Measurements from ENCODE around the gene HENMT1.

Gene HENMT1

DNA sequence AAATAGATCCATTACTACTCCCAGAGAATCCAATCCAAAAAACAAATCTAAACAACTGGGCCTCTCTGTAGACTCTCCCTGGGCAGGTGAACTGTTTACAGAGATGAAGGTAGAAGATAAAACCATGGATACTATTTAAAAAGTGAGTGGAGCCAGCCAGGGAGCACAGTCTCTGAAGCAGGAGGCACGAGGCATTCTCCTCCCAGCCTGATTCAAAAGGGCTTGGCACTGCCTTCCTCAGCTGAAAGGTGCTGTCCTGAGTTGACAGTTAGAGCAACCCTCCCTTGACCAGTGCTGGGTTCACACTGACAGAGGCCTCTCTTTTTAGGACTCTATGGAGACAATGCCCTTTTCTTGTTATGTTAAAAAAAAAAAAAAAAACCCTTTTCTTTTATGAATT, 36.8 kb downstream of the HENMT1 start:
- no peak overlapping the region for H3K27ac ChIP-seq (ENCODE audit: low read depth, low read length)
- H3K9ac ChIP-seq (ENCODE audit: low read length): no peak overlapping the region
- H3K4me1 ChIP-seq (ENCODE audit: control insufficient read depth, insufficient read depth, low read length): no peaks in the 10 kb centered on the region
- no peaks in the 10 kb centered on the region for H3K9me3 ChIP-seq (ENCODE audit: control insufficient read depth, insufficient read depth, low read depth, low read length)
- H3K27me3 ChIP-seq (ENCODE audit: control insufficient read depth, insufficient read depth, low read length): no peaks in the 10 kb centered on the region
- H3K4me3 ChIP-seq (ENCODE audit: low read depth, low read length): no peak overlapping the region
- peaks cover 16% of the 10 kb centered on the region for H3K36me3 ChIP-seq (ENCODE audit: control insufficient read depth, insufficient read depth, low read length)

DNA sequence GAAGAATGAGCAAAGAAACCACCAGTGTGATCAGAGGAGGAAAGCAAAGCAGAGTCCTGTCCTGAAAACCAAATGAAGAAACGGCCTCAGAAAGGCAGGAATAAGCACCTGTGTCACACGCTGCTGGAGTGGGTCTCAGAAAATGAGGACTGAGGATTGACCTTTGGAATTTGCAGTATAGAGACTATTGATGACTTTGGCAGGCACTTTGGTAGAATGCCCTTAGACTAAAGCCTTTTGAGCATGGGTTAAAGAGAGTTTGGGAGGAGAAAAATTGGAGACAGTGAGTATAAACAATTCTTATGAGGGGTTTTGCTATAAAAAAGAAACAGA, 43.2 kb downstream of the HENMT1 start:
- Histone ChIP-seq H3K27me3 (ENCODE audit: control insufficient read depth, insufficient read depth, low read length) (no peaks in the 10 kb centered on the region), H3K4me1 (ENCODE audit: control insufficient read depth, insufficient read depth, low read length) (no peaks in the 10 kb centered on the region), H3K4me3 (ENCODE audit: low read depth, low read length) (no peak overlapping the region), H3K9ac (ENCODE audit: low read length) (no peak overlapping the region), H3K9me3 (ENCODE audit: control insufficient read depth, insufficient read depth, low read depth, low read length) (no peaks in the 10 kb centered on the region), H3K27ac (ENCODE audit: low read depth, low read length) (no peak overlapping the region), H3K36me3 (ENCODE audit: control insufficient read depth, insufficient read depth, low read length) (peaks cover 4% of the 10 kb centered on the region)

DNA sequence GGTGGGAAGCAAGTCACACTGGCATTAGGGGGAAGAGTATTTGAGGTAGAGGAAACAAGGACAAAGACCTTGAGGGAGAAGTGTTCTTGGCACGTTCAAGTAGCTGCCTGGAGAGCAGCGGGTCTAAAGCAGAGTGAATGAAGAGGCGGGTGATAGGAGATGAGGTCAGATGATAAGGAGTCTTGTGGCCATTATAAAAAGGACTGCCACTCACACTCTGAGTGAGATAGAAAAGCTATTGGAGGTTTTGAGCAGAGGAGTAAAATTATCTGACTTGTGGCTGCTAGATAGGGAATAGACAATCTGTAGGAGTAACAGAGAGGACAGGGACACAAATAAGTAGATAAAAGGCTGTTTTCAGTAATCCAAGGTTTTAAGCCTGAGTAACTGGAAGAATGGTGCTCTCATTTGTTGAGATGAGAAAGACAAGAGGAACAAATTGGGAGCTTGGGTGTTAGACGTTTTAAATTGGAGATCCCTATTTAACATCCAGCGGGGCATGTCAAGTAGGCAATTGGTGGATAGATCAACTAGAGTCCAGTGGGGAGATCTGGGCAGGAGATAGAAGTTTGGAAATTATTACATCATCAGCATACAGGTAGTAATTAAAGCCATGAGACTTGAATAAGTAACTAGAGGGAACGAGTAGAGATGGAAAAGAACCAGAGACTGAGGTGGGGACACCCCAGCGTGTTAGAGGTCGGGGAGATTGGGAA, 43.7 kb downstream of the HENMT1 start:
- Histone ChIP-seq H3K9me3 (ENCODE audit: control insufficient read depth, insufficient read depth, low read depth, low read length) (no peaks in the 10 kb centered on the region), H3K4me3 (ENCODE audit: low read depth, low read length) (no peak overlapping the region), H3K36me3 (ENCODE audit: control insufficient read depth, insufficient read depth, low read length) (peaks cover 10% of the 10 kb centered on the region), H3K27ac (ENCODE audit: low read depth, low read length) (no peak overlapping the region), H3K9ac (ENCODE audit: low read length) (no peak overlapping the region), H3K27me3 (ENCODE audit: control insufficient read depth, insufficient read depth, low read length) (no peaks in the 10 kb centered on the region), H3K4me1 (ENCODE audit: control insufficient read depth, insufficient read depth, low read length) (no peaks in the 10 kb centered on the region)

DNA sequence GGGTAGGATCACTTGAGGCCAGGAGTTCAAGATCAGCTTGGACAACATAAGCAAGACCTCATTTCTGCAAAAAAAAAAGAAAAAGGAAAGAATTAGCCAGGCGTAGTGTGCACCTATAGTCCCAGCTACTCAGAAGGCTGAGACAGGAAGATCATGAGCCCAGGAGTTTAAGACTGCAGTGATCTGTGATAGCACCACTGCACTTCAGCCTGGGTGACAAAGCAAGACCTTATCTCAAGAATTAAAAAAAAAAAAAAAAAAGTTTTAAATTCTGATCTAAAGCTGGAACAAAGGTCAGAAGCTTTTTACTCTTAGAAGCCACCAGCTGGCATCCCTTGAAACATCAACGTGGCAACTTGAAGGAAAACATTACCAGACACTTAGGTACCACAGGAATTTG, 45.3 kb downstream of the HENMT1 start:
- no peak overlapping the region for H3K9ac ChIP-seq (ENCODE audit: low read length)
- peaks cover 12% of the 10 kb centered on the region for H3K36me3 ChIP-seq (ENCODE audit: control insufficient read depth, insufficient read depth, low read length)
- no peaks in the 10 kb centered on the region for H3K27me3 ChIP-seq (ENCODE audit: control insufficient read depth, insufficient read depth, low read length)
- H3K27ac ChIP-seq (ENCODE audit: low read depth, low read length): no peak overlapping the region
- no peak overlapping the region for H3K4me3 ChIP-seq (ENCODE audit: low read depth, low read length)
- H3K4me1 ChIP-seq (ENCODE audit: control insufficient read depth, insufficient read depth, low read length): no peaks in the 10 kb centered on the region
- no peaks in the 10 kb centered on the region for H3K9me3 ChIP-seq (ENCODE audit: control insufficient read depth, insufficient read depth, low read depth, low read length)

DNA sequence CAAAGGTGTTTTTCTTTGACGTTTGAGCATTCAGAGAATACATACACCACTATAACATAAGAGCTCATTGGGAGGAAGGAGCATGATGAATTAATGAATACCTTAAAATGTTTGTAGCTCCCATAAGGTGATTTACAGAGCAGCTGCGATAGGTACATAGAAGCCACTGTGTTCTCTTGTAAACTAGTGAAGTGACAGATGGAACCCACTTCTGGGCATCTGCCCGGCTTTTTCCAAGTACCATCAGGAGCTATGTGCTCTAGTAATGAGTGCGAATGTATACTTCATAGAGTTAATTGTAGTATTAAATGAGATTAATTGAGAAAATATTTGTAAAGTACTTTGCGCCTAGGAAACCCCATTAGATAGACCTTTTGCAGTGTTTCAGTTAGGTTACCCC, 48.4 kb downstream of the HENMT1 start:
- no peak overlapping the region for H3K9ac ChIP-seq (ENCODE audit: low read length)
- peaks cover 21% of the 10 kb centered on the region for H3K36me3 ChIP-seq (ENCODE audit: control insufficient read depth, insufficient read depth, low read length)
- H3K27me3 ChIP-seq (ENCODE audit: control insufficient read depth, insufficient read depth, low read length): no peaks in the 10 kb centered on the region

DNA sequence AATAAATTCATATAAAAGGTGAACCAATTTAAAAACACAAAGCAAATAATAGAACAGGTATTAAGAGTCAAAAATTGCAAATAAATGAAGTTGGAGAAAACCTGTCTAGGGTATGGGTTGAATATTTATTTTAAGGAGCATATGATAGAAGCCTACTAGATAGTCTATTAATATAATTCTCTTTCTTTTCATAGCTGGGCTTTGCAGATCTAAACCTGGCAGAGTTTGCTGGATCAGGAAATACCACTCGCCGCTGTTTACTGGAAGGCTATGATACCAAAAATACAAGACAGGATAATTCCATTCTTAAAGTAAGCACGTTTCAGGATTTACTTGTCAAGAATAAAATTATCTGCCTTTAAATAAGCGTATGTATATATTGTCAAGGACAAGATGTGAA, 48.9 kb downstream of the HENMT1 start:
- H3K36me3 ChIP-seq (ENCODE audit: control insufficient read depth, insufficient read depth, low read length): peaks cover 21% of the 10 kb centered on the region
- no peak overlapping the region for H3K9ac ChIP-seq (ENCODE audit: low read length)
- no peak overlapping the region for H3K4me3 ChIP-seq (ENCODE audit: low read depth, low read length)
- H3K4me1 ChIP-seq (ENCODE audit: control insufficient read depth, insufficient read depth, low read length): no peaks in the 10 kb centered on the region
- no peaks in the 10 kb centered on the region for H3K9me3 ChIP-seq (ENCODE audit: control insufficient read depth, insufficient read depth, low read depth, low read length)
- no peaks in the 10 kb centered on the region for H3K27me3 ChIP-seq (ENCODE audit: control insufficient read depth, insufficient read depth, low read length)
- no peak overlapping the region for H3K27ac ChIP-seq (ENCODE audit: low read depth, low read length)

More for the DNA sequence above, 48.4 kb downstream of the HENMT1 start:
- H3K27ac ChIP-seq (ENCODE audit: low read depth, low read length): no peak overlapping the region
- H3K4me1 ChIP-seq (ENCODE audit: control insufficient read depth, insufficient read depth, low read length): no peaks in the 10 kb centered on the region
- no peaks in the 10 kb centered on the region for H3K9me3 ChIP-seq (ENCODE audit: control insufficient read depth, insufficient read depth, low read depth, low read length)
- H3K4me3 ChIP-seq (ENCODE audit: low read depth, low read length): no peak overlapping the region

DNA sequence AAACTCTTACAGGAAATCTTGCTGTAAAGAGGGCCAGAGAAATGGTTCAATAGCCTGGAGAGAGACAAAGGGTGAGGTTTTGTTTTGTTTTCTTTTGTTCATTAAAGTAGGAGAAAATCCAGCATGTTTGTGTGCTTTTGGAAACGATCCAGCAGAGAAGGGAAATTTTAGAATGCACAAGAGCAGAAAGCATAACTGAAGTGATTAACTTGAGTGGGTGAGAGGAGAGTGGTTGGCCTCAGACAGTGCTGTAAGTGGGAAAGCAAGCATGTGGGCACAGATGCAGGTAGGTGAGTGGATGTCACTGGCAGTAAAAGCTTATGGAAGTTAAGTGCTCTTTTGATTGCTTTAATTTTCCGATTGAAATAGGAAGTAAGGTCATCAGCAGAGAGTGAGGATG, 50.8 kb downstream of the HENMT1 start:
- H3K9ac ChIP-seq (ENCODE audit: low read length): no peak overlapping the region
- no peaks in the 10 kb centered on the region for H3K27me3 ChIP-seq (ENCODE audit: control insufficient read depth, insufficient read depth, low read length)
- H3K4me3 ChIP-seq (ENCODE audit: low read depth, low read length): no peak overlapping the region
- H3K36me3 ChIP-seq (ENCODE audit: control insufficient read depth, insufficient read depth, low read length): peaks cover 21% of the 10 kb centered on the region
- H3K27ac ChIP-seq (ENCODE audit: low read depth, low read length): no peak overlapping the region
- H3K9me3 ChIP-seq (ENCODE audit: control insufficient read depth, insufficient read depth, low read depth, low read length): no peaks in the 10 kb centered on the region
- no peaks in the 10 kb centered on the region for H3K4me1 ChIP-seq (ENCODE audit: control insufficient read depth, insufficient read depth, low read length)

DNA sequence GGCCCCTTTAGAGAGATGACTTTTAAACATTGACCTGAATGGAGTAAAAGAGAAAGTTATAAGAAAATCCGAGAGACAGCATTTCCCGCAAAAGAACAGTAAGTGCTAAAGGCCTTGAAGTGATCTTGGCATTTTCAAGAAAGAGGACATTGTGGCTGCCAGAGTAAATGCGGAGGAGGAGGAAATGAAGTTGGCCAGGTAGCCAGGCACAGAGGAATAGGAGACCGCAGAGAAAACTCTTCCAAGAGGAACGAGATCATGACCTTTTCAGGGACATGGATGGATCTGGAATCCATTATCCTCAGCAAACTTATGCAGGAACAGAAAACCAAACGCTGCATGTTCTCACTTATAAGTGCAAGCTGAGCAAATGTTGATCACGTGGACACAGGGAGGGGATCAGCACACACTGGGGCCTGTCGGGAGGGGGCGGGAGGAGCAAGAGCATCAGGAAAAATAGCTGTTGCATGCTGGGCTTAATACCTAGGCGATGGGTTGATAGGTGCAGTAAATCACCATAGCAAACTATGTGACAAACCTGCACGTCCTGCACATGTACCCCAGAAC, 51.3 kb downstream of the HENMT1 start:
- H3K4me1 ChIP-seq (ENCODE audit: control insufficient read depth, insufficient read depth, low read length): no peaks in the 10 kb centered on the region
- no peaks in the 10 kb centered on the region for H3K9me3 ChIP-seq (ENCODE audit: control insufficient read depth, insufficient read depth, low read depth, low read length)
- no peaks in the 10 kb centered on the region for H3K27me3 ChIP-seq (ENCODE audit: control insufficient read depth, insufficient read depth, low read length)
- no peak overlapping the region for H3K27ac ChIP-seq (ENCODE audit: low read depth, low read length)
- no peak overlapping the region for H3K4me3 ChIP-seq (ENCODE audit: low read depth, low read length)
- H3K36me3 ChIP-seq (ENCODE audit: control insufficient read depth, insufficient read depth, low read length): peaks cover 21% of the 10 kb centered on the region
- no peak overlapping the region for H3K9ac ChIP-seq (ENCODE audit: low read length)

DNA sequence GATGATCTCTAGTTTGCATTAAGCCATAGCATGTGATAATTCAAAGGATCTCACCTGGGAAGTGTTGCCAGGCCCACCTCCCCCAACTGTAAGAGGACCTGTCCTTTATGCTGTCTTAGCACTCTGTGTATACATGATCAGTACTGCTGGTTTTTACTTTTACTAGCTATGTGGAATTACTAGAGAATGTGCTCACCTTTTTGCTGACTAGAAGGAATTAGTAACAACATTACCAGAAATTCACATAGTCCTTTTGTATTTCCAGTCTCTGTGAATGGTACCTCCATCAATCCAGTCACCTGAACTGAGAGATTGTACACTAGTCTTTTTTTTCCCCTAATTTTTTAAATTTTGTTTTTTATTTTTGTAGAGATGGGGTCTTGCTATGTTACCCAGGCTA, 54.4 kb downstream of the HENMT1 start:
- no peaks in the 10 kb centered on the region for H3K9me3 ChIP-seq (ENCODE audit: control insufficient read depth, insufficient read depth, low read depth, low read length)
- no peaks in the 10 kb centered on the region for H3K27me3 ChIP-seq (ENCODE audit: control insufficient read depth, insufficient read depth, low read length)
- no peak overlapping the region for H3K9ac ChIP-seq (ENCODE audit: low read length)
- H3K4me3 ChIP-seq (ENCODE audit: low read depth, low read length): no peak overlapping the region
- H3K4me1 ChIP-seq (ENCODE audit: control insufficient read depth, insufficient read depth, low read length): no peaks in the 10 kb centered on the region
- peaks cover 17% of the 10 kb centered on the region; the same call in 1 of the 2 replicates for H3K36me3 ChIP-seq (ENCODE audit: control insufficient read depth, insufficient read depth, low read length)
- H3K27ac ChIP-seq (ENCODE audit: low read depth, low read length): no peak overlapping the region

DNA sequence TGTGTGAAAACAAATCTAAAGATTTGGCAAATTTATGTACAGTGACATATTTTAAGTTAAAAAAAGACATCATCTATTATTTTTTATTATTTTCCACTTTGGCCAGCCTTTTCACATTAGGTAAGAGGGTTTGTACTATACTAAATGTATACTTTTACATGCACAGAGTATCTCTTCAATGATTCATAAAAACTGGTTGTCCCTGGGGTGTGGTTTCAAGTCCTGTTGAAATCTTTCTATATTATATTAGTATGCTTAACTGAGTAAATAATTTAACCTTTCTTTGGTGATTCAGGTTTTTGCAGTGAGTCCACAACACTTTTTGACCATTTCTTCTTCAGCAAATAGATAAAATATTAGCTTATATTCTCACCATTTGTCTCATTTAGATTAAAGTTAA, 55.3 kb downstream of the HENMT1 start:
- Histone ChIP-seq H3K27me3 (ENCODE audit: control insufficient read depth, insufficient read depth, low read length) (no peaks in the 10 kb centered on the region), H3K4me1 (ENCODE audit: control insufficient read depth, insufficient read depth, low read length) (no peaks in the 10 kb centered on the region), H3K4me3 (ENCODE audit: low read depth, low read length) (no peak overlapping the region), H3K27ac (ENCODE audit: low read depth, low read length) (no peak overlapping the region), H3K36me3 (ENCODE audit: control insufficient read depth, insufficient read depth, low read length) (peaks cover 17% of the 10 kb centered on the region; the same call in 1 of the 2 replicates), H3K9ac (ENCODE audit: low read length) (no peak overlapping the region), H3K9me3 (ENCODE audit: control insufficient read depth, insufficient read depth, low read depth, low read length) (no peaks in the 10 kb centered on the region)

DNA sequence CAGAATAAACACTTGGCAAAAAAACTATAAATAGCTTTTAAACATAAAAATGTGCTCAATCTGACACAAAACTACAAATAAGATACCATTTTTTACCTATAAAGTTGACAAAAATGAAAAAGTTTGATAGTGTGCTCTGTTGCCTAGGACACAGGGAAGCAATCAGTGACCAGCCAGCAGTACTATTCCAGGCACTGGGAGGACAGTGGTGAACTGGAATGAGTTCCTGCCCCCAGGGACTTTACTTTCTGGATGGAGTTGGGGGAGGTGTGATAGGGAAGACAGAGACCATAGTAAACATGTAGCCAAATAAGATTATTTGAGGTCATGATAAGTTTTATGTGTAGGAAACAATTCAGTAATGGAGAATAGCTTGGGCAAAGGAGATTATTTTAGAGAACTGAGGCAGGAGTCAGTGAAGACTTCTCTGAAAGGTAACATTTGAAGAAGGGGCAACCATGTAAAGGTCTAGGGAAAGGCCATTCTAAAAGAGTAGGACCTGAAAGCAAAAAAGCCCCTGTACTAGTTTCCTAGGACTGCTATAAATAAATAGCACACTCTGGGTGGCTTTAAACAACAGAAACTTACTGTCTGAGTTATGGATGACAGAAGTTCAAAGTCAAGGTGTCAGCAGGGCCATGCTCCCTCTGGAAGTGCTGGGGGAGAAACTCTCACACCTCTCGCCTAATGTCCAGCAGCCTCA, 59.0 kb downstream of the HENMT1 start:
- H3K27me3 ChIP-seq (ENCODE audit: control insufficient read depth, insufficient read depth, low read length): no peaks in the 10 kb centered on the region

More for the DNA sequence above, 59.0 kb downstream of the HENMT1 start:
- Histone ChIP-seq H3K9me3 (ENCODE audit: control insufficient read depth, insufficient read depth, low read depth, low read length) (no peaks in the 10 kb centered on the region), H3K4me1 (ENCODE audit: control insufficient read depth, insufficient read depth, low read length) (no peaks in the 10 kb centered on the region), H3K4me3 (ENCODE audit: low read depth, low read length) (no peak overlapping the region), H3K27ac (ENCODE audit: low read depth, low read length) (no peak overlapping the region), H3K36me3 (ENCODE audit: control insufficient read depth, insufficient read depth, low read length) (peaks cover 12% of the 10 kb centered on the region; the same call in 1 of the 2 replicates), H3K9ac (ENCODE audit: low read length) (no peak overlapping the region)
